HepG2 (cell line): ENCODE measurements around the gene RUNDC1. TPM values are rescaled to one million over a fixed set of nuclear protein-coding genes. Genes with fewer than 3 reads are reported as not detected.

Experiments used
- ATAC-seq: fragments of 200-7000 bp; cut with Tn5 transposase; 3 replicates; pipeline ENCODE4 v1.9.1; 2020; ENCODE audit warnings: mild to moderate bottlenecking, moderate library complexity
- BruUV-seq: library from RNA; stranded (reverse); fragments of 400-500 nt; replicated peaks from 2 replicates; lab custom pipeline; 2021; lab: Mats Ljungman, UMichigan
- CTCF ChIA-PET: fragments of 300-600 bp; formaldehyde crosslinking; extraction: SDS; loops from one replicate; lab custom pipeline; 2021; ENCODE audit warnings: low total read pairs, inconsistent platforms, low intra/inter-chr PET ratio; lab: Yijun Ruan, JAX
- POLR2A ChIA-PET: fragments of 350-600 bp; sonication (Branson Sonifier 250); formaldehyde crosslinking; loops from one replicate; lab custom pipeline; 2020; ENCODE audit warnings: antibody characterized with exemption, inconsistent platforms; lab: Yijun Ruan, JAX
- DNase-seq: peaks from one replicate; pipeline ENCODE4 v3.0.0-alpha.2; 2015; ENCODE audit warnings: low spot score
- FAIRE-seq: peaks from 3 replicates; lab custom pipeline; 2011; peaks lifted over from hg19 to GRCh38; lab: Jason Lieb, UNC
- H2AFZ ChIP-seq: one replicate; pipeline ENCODE4 v1.6.1; 2011; ENCODE audit warnings: low read length, inconsistent platforms
- H3K27ac ChIP-seq: fragments of 300-600 bp; 3 replicates; pipeline ENCODE4 v1.8.0; 2011; ENCODE audit warnings: mixed run types, mild to moderate bottlenecking, mixed read lengths, low read length, inconsistent platforms; ENCODE audit not compliant: insufficient read depth; ENCODE audit errors: extremely low read length
- H3K27me3 ChIP-seq, 2 experiments: fragments of 200-600 bp in 1 of 2; 2 replicates in 1 of 2; 3 replicates in 1 of 2; pipeline versions ENCODE4 v1.6.0 to v1.8.0; 2011; ENCODE audit warnings: low read length in 2 of 2, mild to moderate bottlenecking in 2 of 2, moderate library complexity in 2 of 2, inconsistent platforms in 1 of 2; ENCODE audit not compliant: insufficient read depth in 2 of 2, control insufficient read depth in 1 of 2
- H3K36me3 ChIP-seq, 2 experiments: fragments of 200-600 bp in 1 of 2; replicated peaks in 1 of 2; 2 replicates in 1 of 2; 3 replicates in 1 of 2; pipeline versions ENCODE4 v1.5.1 to v1.8.0; 2011; ENCODE audit warnings: low read length in 2 of 2, inconsistent platforms in 1 of 2; ENCODE audit not compliant: insufficient read depth in 2 of 2, control insufficient read depth in 1 of 2
- H3K4me1 ChIP-seq: 2 replicates; pipeline ENCODE4 v1.5.1; 2012; ENCODE audit warnings: low read length, inconsistent platforms; ENCODE audit not compliant: insufficient read depth
- H3K4me2 ChIP-seq: 2 replicates; pipeline ENCODE4 v1.6.0; 2011; ENCODE audit warnings: low read depth, low read length, inconsistent platforms
- H3K4me3 ChIP-seq, 3 experiments: fragments of 200-600 bp in 1 of 3; sonication (generic), shearing (Covaris generic) in 1 of 3; replicated peaks in 1 of 3; 2 replicates each; pipeline ENCODE4 v1.5.1; 2011 to 2016; ENCODE audit warnings: low read length in 3 of 3, inconsistent platforms in 2 of 3, low read depth in 2 of 3, mild to moderate bottlenecking in 2 of 3, control low read depth in 1 of 3, mixed read lengths in 1 of 3; ENCODE audit not compliant: insufficient read depth in 1 of 3
- H3K79me2 ChIP-seq: one replicate; pipeline ENCODE4 v1.6.1; 2011; ENCODE audit warnings: low read length, inconsistent platforms; ENCODE audit not compliant: insufficient read depth
- H3K9ac ChIP-seq: 2 replicates; pipeline ENCODE4 v1.6.0; 2011; ENCODE audit warnings: mild to moderate bottlenecking, low read depth, low read length, inconsistent platforms; ENCODE audit not compliant: insufficient read depth
- H3K9me3 ChIP-seq: 2 replicates; pipeline ENCODE4 v1.5.1; 2012; ENCODE audit warnings: mild to moderate bottlenecking, low read length
- H4K20me1 ChIP-seq: 2 replicates; pipeline ENCODE4 v1.6.0; 2011; ENCODE audit warnings: inconsistent platforms, mild to moderate bottlenecking, low read length, moderate library complexity; ENCODE audit not compliant: insufficient read depth
- DMTF1 ChIP-seq: sonication (generic); formaldehyde crosslinking; IDR thresholded peaks from 2 replicates; pipeline ENCODE4 v1.4.0; 2020; ENCODE audit warnings: mild to moderate bottlenecking, missing genetic modification reagents
- THYN1 ChIP-seq: sonication (generic); formaldehyde crosslinking; IDR thresholded peaks from 2 replicates; pipeline ENCODE4 v1.8.1; 2023; ENCODE audit warnings: low read depth, mild to moderate bottlenecking, moderate library complexity, missing genetic modification reagents, borderline replicate concordance
- ZNF382 ChIP-seq: sonication (generic); formaldehyde crosslinking; IDR thresholded peaks from 2 replicates; pipeline ENCODE4 v1.5.0; 2020; ENCODE audit warnings: missing genetic modification reagents, mild to moderate bottlenecking, borderline replicate concordance
- ZNF512 ChIP-seq: sonication (generic); formaldehyde crosslinking; IDR thresholded peaks from 2 replicates; pipeline ENCODE4 v1.4.0; 2020; ENCODE audit warnings: mild to moderate bottlenecking, missing genetic modification reagents
- ZNF800 ChIP-seq: sonication (generic); formaldehyde crosslinking; IDR thresholded peaks from 2 replicates; pipeline ENCODE4 v1.4.0; 2020; ENCODE audit warnings: missing genetic modification reagents
- ZNF83 ChIP-seq: sonication (generic); formaldehyde crosslinking; IDR thresholded peaks from 2 replicates; pipeline ENCODE4 v1.4.0; 2020; ENCODE audit warnings: missing genetic modification reagents, mild to moderate bottlenecking, borderline replicate concordance
- WGBS: methylation state at CpG from one replicate; pipeline ENCODE4 v1.1.6; 2017; ENCODE audit warnings: low lambda C conversion rate; 5-methylcytosine and 5-hydroxymethylcytosine counted together
- in situ Hi-C: cut with HindIII; loops from 2 replicates; pipeline ENCODE4 v1.10.0; 2017; ENCODE audit warnings: low pct_unique_long_range_greater_than_20kb; ENCODE audit not compliant: extremely low pct_ligation_motif_present
- intact Hi-C: fragments of 100-400 bp; cut with micrococcal nuclease; formaldehyde crosslinking; loops from one replicate; pipeline ENCODE4 v1.10.0; 2022; ENCODE audit not compliant: unreplicated experiment
- polyA plus RNA-seq, 8 experiments: library from polyadenylated mRNA; depleted of rRNA in 3 of 8; stranded (reverse) in 7 of 8; unstranded in 1 of 8; fragments of >200 nt; fragmentation: Illumina TruSeq in 4 of 8; extraction: Trizol in 4 of 8; gene quantifications; 2 replicates each; pipeline versions ENCODE4 v1.2.1 to v1.2.3, GENCODE V29; 2011 to 2016; ENCODE audit warnings: low read depth in 4 of 8, missing spikeins in 1 of 8, mixed read lengths in 1 of 8; ENCODE audit not compliant: insufficient read depth in 1 of 8
- total RNA-seq, 5 experiments: library from RNA; depleted of rRNA; stranded (reverse); fragments of >200 nt; fragmentation: Illumina TruSeq; extraction: Trizol; gene quantifications; 2 replicates each; pipeline ENCODE4 v1.2.3, GENCODE V29; 2016; ENCODE audit warnings: low read depth in 1 of 5
- TF ChIP-seq, protein P1 (sequence below): sonication (generic); formaldehyde crosslinking; IDR thresholded peaks from 2 replicates; pipeline ENCODE4 v1.4.0; 2020; ENCODE audit warnings: missing genetic modification reagents
- TF ChIP-seq, protein P2 (sequence below): sonication (generic); formaldehyde crosslinking; IDR thresholded peaks from 2 replicates; pipeline ENCODE4 v1.5.0; 2020; ENCODE audit warnings: missing genetic modification reagents, mild to moderate bottlenecking, borderline replicate concordance

RUNDC1 gene
- total and polyA plus RNA-seq, 2 of the 13 experiments (the other 11 are each of a cell fraction or from before 2014, with no cell fraction given) = 10.3 to 11.4 TPM

DNA sequence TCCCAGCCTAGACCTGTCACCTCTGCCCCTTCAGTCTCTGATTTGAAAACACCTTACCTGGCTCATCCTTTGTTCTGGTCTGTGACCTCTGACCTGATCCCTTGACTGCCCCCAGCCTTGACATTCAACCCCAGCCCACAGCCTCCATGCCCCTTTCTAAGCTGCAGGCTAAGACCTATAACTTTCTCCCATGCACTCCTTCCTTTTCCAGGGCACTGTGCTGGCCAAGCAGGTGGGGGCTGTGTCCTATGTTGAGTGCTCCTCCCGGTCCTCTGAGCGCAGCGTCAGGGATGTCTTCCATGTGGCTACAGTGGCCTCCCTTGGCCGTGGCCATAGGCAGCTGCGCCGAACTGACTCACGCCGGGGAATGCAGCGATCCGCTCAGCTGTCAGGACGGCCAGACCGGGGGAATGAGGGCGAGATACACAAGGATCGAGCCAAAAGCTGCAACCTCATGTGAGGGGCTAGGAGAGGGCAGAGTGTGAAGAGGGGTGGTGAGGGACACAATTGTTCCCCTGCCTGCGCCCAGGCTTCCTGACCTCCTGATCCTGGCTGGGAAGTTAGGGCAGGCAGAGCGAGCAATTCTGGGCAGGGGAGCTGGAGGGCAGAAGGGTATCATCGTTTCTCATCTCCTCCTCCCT is 48.0 kb downstream of the RUNDC1 start (continued):
- TF ChIP-seq THYN1 = no peak

DNA sequence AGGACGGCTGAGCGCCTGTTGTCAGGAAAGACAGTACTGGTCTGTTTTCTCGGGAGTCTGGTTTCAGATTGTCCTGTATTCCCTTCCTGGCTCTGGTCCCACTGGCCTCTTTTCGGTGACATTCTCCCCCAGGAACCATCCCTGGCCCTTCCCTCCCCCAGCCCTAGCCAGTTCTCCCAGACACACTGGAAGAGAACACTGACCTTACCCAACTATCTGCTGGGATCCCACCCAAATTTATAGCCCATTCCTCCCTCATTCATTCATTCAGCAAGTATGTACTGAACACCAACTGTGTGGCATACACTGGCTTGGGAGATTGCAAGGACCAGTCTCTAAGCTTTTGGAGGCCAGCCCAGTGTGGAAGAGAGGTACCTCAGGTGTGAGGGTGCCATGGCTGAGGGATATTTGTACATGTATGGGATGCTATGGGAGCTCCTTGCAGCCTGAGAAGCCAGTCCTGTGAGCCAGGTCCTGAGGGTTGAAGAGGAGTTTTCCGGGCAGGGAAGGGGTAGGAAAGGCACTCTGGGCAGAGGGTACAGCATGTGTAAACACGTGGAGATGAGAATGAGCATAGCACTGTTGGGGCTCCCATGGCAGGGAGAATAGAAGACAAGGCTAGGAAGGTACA is 49.9 kb downstream of the RUNDC1 start:
- no peaks in the 10 kb centered on the region for H3K9me3 ChIP-seq
- no peak for DNase-seq
- H3K27me3 ChIP-seq = no peaks in the 10 kb centered on the region
- no peaks in the 10 kb centered on the region for H4K20me1 ChIP-seq
- H3K79me2 ChIP-seq = no peaks in the 10 kb centered on the region
- intact Hi-C loops (no loop called here), in situ Hi-C loops (no loop called here)
- peak overlapping the region; percentile 41; the same call in 1 of the 2 replicates for H3K9ac ChIP-seq
- 17% methylated on average over 6 of the region's 6 CpGs for WGBS
- no peak overlapping the region for H2AFZ ChIP-seq
- peak overlapping the region; percentile 92 for H3K4me2 ChIP-seq
- no peak for FAIRE-seq
- ATAC-seq = no peak
- CTCF ChIA-PET = no interaction called here
- no TSS peak for BruUV-seq
- H3K36me3 ChIP-seq = no peaks in the 10 kb centered on the region
- H3K4me3 ChIP-seq = peak overlapping the region in 1 of 3 experiments; percentile 56; a peak in 2 of 6 replicates
- POLR2A ChIA-PET = interaction anchor here (0.9 to 3.9 kb wide), 5 partner anchors 8 to 286 kb away, joined by 3 to 22 read pairs (median 5); partner anchors contain the start of genes RPL27 and VAT1
- H3K27ac ChIP-seq = no peak overlapping the region
- peaks cover 50% of the 10 kb centered on the region for H3K4me1 ChIP-seq
- TF ChIP-seq, protein P1, sequence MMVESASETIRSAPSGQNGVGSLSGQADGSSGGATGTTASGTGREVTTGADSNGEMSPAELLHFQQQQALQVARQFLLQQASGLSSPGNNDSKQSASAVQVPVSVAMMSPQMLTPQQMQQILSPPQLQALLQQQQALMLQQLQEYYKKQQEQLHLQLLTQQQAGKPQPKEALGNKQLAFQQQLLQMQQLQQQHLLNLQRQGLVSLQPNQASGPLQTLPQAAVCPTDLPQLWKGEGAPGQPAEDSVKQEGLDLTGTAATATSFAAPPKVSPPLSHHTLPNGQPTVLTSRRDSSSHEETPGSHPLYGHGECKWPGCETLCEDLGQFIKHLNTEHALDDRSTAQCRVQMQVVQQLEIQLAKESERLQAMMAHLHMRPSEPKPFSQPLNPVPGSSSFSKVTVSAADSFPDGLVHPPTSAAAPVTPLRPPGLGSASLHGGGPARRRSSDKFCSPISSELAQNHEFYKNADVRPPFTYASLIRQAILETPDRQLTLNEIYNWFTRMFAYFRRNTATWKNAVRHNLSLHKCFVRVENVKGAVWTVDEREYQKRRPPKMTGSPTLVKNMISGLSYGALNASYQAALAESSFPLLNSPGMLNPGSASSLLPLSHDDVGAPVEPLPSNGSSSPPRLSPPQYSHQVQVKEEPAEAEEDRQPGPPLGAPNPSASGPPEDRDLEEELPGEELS (CRISPR knock-in tag) = no peak
- TF ChIP-seq, protein P2, sequence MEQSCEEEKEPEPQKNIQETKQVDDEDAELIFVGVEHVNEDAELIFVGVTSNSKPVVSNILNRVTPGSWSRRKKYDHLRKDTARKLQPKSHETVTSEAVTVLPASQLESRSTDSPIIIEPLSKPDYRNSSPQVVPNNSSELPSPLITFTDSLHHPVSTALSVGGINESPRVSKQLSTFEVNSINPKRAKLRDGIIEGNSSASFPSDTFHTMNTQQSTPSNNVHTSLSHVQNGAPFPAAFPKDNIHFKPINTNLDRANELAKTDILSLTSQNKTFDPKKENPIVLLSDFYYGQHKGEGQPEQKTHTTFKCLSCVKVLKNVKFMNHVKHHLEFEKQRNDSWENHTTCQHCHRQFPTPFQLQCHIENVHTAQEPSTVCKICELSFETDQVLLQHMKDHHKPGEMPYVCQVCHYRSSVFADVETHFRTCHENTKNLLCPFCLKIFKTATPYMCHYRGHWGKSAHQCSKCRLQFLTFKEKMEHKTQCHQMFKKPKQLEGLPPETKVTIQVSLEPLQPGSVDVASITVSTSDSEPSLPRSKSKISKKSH (CRISPR knock-in tag) = no peak
- TF ChIP-seq DMTF1 (CRISPR knock-in tag) (no peak), ZNF800 (CRISPR knock-in tag) (no peak), ZNF512 (CRISPR knock-in tag) (no peak), ZNF382 (CRISPR knock-in tag) (no peak), ZNF83 (CRISPR knock-in tag) (no peak)
